ENCODE data around the gene WWC1.

The WWC1 gene

DNA sequence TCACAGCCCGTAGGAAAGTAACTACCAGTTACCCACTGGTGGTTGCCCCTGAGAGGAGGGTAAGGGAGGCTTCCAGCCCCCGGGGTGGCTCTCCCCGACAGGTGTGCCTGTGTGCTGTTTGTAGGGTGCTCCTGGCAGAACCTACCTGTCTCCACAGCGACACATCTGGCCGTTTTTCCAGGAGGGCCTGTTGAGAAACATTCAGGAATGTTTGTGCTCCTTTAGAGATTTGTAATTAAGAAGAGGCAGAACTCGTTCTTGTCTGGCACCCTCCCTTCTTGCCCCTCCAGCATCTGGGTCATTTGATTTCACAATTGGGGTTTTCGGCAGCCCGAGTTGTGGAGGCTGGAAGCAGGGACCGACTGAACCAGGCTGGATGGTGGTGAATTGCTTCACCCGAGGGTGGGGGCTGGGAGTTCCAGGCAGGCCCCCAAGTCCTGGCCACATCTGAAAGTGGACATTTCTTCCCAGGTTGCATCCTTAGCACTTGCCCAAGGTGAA lies 74.2 kb downstream of the WWC1 start:
- no peak for DNase-seq

DNA sequence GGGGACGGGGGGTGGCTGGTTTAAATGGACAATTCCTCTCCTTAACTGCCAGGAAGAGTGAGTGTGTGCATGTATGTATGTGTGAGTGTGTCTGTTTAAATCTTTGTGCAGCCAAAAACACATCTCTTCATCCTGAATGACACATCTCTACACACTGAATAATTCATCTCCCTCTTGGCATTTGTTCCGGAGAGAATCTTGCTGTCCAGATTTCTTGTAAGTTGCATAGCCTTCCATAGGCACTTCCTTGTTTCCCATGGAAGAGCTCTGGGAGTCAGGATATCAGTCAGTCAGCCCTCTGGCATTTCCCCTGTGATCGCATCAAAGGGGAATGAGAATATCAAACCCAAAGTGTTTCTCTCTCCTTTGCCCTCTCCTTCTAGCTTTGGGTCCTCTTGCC lies 74.7 kb downstream of the WWC1 start:
- DNase-seq: no peak

DNA sequence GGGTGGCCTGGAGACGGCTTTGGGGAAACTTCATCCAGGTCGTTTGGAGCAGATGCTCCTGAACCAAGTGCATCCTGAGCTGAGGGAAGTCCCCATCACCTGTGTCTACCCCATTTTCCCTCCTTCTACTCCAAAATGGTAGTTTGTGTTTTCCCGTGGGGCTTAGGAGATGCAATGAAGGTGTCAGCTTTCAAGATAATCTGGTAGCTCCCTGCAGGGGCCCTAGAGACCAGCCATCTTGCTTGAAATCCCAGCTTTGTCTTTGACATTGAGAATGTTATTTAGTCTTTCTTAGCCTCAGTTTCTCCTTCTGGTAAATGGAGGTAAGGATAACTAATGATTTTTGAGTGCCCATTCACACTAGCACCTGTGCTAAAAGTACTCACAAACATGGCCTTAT lies 77.4 kb downstream of the WWC1 start:
- no peak for DNase-seq

DNA sequence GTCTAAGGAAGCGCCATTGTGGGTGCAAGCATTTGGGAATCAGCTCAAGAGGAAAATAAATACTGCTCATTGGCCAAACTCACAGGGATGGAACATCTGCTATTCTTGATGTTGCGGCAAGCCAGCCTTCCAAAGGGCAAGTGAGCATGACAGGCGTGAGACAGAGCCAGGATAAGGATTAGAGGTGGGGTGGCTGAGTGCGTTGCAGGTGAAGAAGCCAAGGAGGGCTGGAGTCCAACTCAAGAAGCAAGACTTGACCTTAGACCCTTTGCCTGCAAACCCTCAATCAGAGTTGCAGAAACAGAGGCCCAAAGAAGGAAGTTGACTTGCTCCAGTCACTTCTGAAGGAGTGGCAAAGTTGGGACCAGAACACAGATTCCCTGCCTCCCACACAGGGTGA lies 79.4 kb downstream of the WWC1 start:
- no peak for DNase-seq

DNA sequence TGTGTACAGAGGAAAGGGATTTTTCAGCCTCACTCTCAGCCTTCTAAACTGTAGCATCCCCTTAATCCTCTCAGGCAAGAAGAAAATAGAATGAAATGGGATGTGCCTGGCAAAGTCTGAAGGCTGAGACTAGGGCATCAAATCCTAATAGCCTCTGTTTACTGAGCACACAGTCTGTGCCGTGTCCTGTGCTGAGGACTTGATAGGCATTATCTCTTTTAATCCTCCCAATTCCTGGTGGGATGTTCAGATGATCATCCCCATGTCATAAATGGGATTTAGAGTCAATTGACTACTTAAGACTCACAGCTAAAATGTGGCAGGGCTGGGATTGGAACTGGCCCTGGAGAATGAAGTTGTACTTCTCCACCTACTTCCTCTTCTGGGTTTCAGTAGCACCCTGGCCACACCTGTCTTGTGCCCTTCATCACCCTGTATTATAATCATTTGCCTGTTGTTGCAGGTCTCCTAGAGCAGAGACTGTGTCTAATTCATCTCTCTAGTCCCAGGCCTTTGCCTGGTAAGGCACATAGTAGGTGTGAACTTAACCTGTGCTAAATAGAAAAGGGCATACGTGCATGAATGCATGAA lies 81.0 kb downstream of the WWC1 start:
- DNase-seq: no peak

DNA sequence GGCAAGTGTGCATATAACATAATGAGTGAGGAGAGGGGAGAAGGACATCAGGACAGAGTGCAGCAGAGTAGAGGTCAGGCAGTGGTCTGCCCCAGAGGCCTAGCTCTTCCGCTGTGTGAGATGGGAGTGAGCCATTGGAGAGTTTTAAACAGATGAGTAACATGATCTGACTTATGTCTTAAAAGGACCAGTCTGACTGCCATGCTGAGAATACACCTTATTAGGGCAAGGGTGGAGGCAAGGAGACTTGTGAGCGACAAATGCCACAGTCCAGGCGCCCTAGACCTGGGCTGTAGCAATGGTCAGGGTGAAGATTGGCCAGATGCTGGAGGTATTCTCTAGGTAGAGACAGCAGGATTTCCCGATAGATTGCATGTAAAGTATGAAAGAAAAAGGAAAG lies 83.1 kb downstream of the WWC1 start:
- DNase-seq: no peak

DNA sequence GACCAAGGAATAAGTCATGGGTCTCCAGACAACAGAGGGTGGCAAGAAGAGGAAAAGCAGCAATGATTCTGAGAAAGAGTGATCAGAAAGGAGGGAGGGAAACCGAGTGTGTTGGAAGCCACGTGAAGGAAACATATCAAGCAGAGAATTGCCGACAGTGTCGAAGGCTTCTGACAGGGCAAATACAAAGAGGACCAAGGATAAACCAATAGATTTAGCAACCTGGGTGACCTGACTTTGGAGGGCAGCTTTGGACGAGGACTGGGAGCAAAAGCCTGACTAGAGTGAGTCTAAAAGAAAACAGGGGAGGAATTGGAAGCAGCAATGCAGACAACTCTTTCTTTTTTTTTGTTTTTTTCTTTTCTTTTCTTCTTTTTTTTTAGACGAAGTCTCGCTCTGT lies 83.8 kb downstream of the WWC1 start:
- no peak for DNase-seq

DNA sequence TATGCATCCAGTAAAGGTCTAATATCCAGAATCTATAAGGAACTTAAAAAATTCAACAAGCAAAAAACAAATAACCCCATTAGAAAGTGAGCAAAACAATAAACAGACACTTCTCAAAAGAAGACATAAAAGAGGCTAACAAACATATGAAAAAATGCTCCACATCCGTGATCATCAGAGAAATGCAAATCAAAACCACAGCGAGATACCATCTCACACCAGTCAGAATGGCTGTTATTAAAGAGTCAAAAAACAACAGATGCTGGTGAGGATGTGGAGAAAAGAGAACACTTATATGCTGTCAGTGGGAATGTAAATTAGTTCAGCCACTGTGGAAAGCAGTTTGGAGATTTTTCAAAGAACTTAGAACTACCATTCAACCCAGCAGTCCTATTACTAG lies 86.1 kb downstream of the WWC1 start:
- DNase-seq: no peak

DNA sequence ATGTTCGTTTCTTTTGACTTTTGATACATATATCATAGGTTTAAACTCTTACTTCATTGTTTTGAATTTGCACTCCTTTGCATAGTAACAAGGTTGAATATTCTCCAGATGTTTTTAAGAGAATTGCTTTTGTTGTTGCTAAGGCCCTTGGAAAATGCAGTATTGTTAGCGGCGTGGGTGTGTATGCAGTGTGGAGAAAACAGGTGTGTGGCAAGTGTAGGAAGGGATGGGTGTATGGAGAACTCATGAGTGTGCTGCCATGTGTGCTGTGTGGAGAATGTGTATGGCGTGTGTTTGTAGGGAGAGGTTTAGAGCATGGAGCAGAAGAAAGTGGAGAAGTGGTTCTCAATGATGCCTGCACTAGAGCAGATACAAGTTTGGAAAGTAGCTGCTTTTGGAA lies 87.3 kb downstream of the WWC1 start:
- DNase-seq: no peak

DNA sequence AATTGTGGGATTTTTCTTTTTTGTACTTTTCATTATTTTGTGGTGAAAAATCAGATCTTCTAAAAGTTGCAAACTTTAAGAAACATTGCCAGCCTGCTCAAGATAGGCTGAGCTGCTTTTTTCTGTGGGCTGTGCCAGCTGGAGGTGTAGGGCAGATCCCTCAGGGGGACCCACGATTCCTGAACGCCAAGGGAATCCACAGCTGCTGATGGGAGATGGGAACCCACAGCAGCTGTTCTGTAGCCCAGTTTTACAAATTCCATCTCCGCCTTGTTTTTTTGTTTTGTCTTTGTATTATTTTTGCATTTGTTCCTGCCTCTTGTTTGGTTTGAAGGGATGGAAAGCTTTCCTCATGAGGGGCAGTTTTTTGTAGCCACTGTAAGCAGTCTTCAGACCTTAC lies 91.0 kb downstream of the WWC1 start:
- no peak for DNase-seq

DNA sequence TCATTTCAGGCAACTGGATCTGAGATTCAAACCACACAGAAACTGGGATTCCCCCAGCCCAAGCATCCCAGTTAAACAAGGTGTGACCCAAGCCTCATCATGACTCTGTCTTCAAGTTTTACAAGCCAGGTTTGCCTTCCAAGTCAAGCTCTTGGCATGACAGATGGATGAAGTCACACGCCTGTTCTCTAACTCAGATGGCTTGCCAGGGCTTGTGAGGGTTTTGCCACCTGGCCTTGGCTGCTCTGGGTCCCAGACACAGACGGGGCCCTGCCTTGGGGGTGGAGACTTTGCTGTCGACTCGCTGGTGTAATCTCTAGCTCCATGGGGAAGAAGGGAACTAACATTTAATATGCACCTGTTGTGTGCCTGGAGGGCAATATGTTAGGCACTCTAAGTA lies 99.0 kb downstream of the WWC1 start:
- DNase-seq: no peak

DNA sequence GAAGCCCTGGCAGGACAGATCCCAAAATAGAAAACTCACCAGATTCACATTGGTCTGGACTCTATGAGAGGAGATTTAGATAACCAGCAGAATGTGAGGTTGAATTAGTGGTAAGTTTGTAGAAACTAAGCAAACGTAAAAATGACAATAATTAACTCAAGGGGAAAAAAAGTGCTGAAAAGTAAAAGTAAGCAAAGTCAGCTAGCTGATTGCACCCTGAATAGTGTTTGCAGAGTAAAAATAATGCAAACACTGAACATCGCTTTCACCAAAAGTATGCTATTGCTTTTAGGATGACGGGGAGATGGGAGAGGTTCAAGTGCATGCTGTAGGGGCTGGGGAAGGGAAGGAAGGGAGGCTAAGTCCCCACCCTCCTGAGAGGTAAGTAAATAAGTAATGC lies 102.3 kb downstream of the WWC1 start:
- no peak for DNase-seq

DNA sequence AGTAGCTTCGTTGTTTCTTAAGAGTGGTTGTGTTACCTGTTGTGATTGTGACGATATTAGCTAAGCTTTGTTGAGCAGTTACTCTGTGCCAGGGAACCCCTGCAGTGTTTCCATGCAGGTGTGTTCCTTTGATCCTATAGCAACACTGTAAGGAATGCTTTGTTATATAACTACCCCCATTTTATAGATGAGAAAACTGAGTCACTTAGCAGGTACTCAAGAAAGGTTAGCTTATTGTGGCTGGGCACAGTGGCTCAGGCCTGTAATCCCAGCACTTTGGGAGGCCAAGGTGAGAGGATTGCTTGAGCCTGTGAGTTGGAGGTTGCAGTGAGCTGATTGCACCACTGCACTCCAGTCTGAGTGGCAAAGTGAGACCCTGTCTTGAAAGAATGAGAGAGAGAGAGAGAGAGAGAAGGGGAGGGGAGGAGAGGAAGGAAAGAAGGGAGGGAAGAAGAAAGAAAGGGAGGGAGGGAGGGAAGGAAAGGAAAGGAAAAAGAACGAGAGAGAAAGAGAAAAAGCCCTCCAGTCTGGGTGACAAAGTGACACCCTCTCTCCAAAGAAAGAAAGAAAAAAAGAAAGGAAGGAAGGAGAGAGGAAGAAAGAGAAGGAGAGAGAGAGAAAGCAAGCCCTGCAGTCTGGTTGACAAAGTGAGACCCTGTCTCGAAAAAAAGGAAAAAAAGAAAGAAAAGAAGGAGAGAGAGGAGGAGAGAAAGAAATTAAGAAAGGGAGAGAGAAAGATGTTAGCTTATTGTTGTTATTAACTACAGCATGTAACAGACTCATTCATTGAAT lies 109.2 kb downstream of the WWC1 start:
- DNase-seq: no peak

DNA sequence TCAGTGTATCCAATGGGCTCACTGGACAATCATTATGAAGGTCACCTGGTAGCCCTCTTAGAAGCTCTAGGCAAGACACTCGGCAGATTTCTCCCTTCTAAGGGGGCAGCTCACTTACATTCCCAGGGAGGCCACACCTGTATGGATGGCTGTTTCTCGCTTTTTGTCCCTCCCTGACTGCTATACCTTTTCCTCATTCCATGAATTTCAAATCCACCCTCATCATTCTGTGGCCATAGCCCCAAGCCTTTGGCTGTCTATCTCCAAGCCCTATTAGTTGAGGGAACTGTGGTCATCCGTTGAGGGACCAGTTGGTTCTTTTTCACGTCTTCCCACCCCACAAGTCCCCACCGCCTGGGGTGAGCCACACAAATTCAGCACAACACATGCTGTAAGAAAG lies 109.8 kb downstream of the WWC1 start:
- DNase-seq: no peak

DNA sequence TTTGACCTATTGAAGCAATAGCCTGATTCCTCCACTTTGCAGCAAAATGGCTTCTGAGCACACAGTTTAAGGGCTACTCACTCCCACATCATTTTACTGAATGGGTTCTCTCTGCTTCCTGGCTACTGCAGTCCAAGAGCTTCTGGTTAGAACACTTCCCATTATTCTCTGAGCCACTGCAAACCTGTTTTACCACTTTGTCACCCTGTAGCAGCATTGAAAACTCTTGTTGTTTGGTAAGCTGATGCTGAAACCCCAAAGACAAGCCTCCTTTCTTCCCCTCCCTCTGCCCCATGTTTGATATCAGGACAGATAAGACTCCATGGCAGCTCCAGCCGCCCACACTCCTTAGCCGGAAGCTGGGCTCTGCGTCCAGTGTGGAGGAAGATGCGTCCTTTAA lies 110.4 kb downstream of the WWC1 start:
- no peak for DNase-seq

DNA sequence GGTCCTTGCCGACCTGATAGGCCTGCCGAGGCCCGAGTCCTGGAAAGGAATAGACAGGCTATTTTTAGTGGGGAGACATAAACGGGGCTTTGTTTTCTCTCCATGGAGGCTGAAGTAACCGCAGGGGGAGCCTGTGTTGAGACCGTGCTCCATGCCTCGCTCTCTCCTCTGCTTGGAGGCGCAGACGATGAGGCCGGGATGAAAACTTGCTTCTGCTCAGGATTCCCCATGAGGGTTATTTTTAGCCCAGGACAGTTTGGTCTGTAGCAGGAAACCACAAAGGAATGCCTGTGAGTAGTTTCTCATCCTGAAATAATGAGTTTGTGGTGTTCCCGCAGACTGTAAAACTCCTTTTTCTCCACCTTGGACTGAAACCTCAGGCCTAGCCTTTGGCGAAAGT lies 112.9 kb downstream of the WWC1 start:
- DNase-seq: no peak

DNA sequence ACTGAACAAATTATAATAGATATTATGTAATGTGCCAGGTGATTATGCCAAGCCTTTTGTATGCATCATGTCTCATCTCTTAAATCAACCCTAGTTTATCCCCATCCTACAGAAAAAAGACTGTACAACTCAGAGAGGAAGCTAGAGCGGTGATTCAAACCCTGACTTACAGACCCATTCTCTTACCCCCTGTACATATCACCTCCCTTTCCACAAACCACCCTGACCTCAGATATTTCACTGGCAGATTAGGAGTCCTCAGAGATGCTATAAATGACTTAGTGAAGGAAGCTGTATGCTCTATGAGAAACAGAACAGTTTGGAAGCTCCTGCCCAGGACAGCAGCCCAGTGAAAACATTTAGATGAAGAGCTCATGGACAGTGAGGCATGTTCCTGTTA lies 115.8 kb downstream of the WWC1 start:
- no peak for DNase-seq

DNA sequence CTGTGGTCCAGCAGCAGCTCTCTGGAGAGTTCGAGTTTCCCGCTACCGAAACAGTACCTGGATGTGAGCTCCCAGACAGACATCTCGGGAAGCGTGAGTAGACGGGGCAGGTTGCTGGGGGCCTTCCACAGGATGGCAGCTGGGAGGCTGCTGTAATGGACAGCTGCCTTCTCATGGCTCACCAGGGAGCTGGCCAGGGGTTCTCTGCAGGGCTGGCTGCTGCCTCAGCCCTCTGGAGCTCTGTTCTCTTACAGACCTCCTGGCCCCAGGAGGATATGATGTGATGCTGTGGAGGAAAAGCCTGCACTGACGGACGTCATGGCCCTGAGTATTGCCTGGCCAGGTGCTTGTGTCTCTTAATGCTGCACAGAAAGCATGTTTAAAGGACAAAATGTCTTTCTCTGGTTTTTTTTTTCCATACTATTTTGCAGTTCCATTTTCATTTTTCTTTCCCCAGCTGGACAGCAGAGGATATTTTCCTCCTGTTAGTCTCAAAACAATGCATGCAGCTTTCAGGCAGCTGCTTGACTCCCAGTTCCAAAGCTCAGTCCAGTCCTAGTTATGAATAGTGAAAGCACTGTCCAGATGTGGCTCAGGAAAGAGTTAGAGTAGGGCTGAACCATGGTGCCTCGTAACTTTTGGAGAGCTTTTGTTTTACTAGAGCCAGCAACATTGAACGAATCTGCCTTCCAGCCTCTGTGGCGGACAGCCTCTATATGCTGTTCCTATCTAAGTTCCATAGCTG lies 117.3 kb downstream of the WWC1 start:
- no peak for DNase-seq

DNA sequence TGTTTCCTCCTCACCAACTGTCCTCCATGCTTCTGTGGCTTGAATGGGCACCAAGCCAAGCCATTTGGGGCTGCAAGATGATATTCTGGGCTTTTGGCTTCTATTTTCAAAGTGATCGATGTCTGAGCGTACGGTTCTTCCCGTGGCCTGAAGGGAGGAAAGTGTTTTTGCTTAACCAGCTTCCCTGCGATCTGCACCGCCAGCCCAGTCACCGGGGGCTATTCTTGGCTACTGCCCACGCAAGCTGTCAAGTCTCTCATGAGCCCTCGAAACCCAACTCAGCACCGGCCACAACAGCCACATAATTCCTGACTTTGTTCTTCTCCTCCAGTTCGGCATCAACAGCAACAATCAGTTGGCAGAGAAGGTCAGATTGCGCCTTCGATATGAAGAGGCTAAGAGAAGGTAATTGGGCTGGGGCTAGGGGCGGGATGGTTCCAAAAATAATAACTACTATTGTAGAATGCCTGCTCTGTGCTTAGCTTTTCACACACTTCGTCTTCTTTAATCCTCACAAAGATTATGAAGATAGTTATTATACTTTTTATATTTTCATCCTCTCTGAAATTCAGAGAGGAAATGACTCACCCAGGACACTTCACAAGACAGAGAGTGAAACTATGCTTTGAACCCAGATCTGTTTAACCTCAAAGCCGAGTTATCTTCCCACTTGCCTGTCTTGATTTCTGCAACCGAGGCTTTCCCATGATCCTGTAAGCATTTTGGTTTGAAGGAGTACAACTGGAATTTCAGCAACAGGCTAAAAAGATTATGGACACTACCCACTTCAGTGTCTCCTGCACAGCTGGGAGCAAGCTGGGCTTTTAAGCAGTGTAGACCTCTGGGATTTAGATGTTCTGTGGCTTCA lies 118.4 kb downstream of the WWC1 start:
- peak in 1 of 2 donors; percentile 15 for DNase-seq

DNA sequence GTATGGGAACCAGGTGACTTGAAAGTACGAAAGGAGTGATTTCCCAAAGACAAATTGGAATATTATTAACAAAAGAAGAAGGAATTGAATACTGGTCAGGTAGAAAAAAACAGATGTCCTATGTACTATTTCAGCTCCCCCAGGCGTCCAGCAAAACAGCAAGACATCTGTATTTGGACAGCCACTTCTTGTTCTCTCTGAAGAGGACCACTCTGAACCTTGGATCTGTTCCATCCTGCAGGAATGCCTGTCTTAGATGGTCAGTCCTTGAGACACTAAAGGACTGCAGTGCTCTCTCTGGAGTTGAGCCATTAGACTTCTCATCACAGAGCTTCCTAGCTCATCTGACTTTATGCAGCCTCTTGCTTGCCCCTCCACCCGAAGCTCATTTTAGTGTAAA lies 120.4 kb downstream of the WWC1 start:
- DNase-seq: no peak

DNA sequence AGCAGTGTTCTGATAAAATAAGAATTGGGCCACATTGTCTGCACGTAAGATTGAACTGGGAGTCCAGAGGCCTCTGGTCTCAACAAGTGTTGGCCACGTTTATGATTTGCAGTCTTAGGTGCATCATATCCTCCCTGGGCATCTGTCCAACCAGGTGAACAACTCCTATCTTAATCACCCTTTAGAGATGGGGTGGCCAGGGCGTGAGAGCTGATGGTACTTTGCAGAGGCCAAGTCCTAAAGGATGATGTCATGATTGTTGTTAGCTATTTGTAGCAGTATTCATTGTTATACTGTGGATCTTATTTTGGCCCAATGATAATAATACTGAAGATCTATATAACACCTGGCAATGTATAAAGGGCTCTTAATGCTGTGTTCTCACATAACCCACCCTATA lies 121.6 kb downstream of the WWC1 start:
- DNase-seq: no peak

DNA sequence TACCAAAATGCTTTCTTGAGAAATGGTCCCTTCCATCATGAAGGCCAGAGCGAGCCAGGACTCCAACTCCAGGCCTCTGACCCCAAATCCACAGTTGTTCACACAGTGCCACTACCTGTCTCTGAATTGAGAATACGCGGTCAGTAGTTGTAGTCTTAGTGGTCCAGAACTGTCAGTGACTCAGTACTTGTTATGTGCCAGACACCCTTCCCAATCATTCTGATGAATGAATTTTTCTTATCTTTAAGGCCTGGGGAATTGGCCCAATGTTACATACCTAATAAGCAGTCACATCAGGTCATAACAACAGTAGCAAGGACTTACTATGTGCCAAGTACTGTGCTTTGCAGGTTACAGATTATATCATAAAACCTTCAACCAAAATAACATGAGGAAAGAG lies 122.2 kb downstream of the WWC1 start:
- no peak for DNase-seq

DNA sequence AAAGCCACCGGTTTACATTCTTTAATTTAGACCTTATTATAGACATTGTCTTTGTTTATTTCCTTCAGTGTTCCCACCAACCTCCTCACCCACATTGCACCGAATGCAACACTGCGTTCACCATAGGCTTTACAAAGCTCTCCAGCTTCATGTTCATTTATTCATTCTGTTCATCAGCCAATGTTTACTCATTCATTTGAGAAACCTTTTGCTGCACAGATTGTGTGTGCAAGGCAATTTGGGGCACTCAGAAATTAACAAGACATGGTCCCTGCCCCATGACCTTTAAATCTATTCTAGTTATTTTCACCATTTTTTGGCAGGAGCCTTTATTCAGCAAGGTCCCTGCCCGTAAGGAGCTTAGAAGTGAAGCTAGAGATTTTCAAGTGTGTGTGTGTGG lies 124.0 kb downstream of the WWC1 start:
- DNase-seq: no peak

All from inflammatory macrophage (primary cell).